ENCODE data around the gene FOXO4. TPM values are rescaled to one million over a fixed set of nuclear protein-coding genes. Genes with fewer than 3 reads are reported as not detected.

FOXO4 gene
- total RNA-seq, 4 donors from 2014 or later: 13.8 to 23.8 (median 20.1) TPM

GRCh38 chrX:71106427-71106826 is 10.8 kb downstream of the FOXO4 start, which contains the start of gene CXorf65:
Gene CXorf65 (minus strand): TSS chrX:71106740. CDS start chrX:71106556, 184 bp downstream.
- ATAC-seq (ENCODE audit: low FRiP score) (no peak), DNase-seq (ENCODE audit: low spot score) (no peak)
- no peak for TF ChIP-seq CTCF (IDR thresholded peaks at IDR 0.05)

GRCh38 chrX:71107245-71107644 is 11.6 kb downstream of the FOXO4 start:
- no peak for TF ChIP-seq CTCF (IDR thresholded peaks at IDR 0.05)
- no peak for DNase-seq (ENCODE audit: low spot score)
- ATAC-seq (ENCODE audit: low FRiP score): no peak

GRCh38 chrX:71107762-71108360 is 12.2 kb downstream of the FOXO4 start:
- no peak for TF ChIP-seq CTCF (IDR thresholded peaks at IDR 0.05)
- ATAC-seq (ENCODE audit: low FRiP score) (no peak), DNase-seq (ENCODE audit: low spot score) (no peak)

- no peak for ATAC-seq (ENCODE audit: low FRiP score)
Measured at GRCh38 chrX:71109051-71109450, 13.4 kb downstream of the FOXO4 start.

GRCh38 chrX:71111141-71111843 is 15.6 kb downstream of the FOXO4 start, which contains the start of gene IL2RG:
Gene IL2RG (minus strand): TSS chrX:71111577. CDS start chrX:71111539, 38 bp downstream.
- no peak for TF ChIP-seq CTCF (IDR thresholded peaks at IDR 0.05)
- DNase-seq (ENCODE audit: low spot score) (no peak), ATAC-seq (ENCODE audit: low FRiP score) (no peak)

More at GRCh38 chrX:71109051-71109450, 13.4 kb downstream of the FOXO4 start:
- TF ChIP-seq CTCF (IDR thresholded peaks at IDR 0.05): no peak
- DNase-seq (ENCODE audit: low spot score): no peak

- no peak for DNase-seq (ENCODE audit: low spot score)
- no peak for TF ChIP-seq CTCF (IDR thresholded peaks at IDR 0.05)
- no peak for ATAC-seq (ENCODE audit: low FRiP score)
Measured at GRCh38 chrX:71111921-71112431, 16.3 kb downstream of the FOXO4 start.

All from omental fat pad (tissue), 4 donors.